GM12874 (cell line): ENCODE data around the gene LYZL1.

Experiments
- TF ChIP-seq, protein P1 (sequence below): IDR thresholded peaks from 2 replicates; pipeline ENCODE4 v1.5.1; 2011; ENCODE audit warnings: low read depth, mild to moderate bottlenecking, control low read depth, low read length, moderate library complexity; ENCODE audit not compliant: insufficient read depth

The LYZL1 gene

DNA sequence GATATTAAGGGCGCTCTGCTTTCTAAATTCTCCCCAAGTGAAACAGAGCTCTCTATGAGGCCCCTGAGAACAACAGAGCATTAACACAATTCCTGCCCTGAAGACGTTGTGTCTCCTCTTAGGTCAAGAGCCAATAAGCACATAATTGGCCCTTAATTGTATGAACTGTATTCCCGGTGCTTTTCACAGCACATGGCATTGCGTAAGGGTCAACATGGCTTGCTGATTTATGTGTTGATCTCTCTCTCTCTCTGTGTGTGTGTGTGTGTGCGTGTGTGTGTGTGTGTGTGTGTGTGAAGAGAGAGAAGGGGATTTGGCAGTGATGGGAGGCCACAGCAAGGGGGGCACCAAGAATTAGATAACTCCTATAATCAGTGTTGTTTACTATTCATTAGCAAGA is 40.5 kb downstream of the LYZL1 start:
- TF ChIP-seq, protein P1, sequence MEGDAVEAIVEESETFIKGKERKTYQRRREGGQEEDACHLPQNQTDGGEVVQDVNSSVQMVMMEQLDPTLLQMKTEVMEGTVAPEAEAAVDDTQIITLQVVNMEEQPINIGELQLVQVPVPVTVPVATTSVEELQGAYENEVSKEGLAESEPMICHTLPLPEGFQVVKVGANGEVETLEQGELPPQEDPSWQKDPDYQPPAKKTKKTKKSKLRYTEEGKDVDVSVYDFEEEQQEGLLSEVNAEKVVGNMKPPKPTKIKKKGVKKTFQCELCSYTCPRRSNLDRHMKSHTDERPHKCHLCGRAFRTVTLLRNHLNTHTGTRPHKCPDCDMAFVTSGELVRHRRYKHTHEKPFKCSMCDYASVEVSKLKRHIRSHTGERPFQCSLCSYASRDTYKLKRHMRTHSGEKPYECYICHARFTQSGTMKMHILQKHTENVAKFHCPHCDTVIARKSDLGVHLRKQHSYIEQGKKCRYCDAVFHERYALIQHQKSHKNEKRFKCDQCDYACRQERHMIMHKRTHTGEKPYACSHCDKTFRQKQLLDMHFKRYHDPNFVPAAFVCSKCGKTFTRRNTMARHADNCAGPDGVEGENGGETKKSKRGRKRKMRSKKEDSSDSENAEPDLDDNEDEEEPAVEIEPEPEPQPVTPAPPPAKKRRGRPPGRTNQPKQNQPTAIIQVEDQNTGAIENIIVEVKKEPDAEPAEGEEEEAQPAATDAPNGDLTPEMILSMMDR: no peak

DNA sequence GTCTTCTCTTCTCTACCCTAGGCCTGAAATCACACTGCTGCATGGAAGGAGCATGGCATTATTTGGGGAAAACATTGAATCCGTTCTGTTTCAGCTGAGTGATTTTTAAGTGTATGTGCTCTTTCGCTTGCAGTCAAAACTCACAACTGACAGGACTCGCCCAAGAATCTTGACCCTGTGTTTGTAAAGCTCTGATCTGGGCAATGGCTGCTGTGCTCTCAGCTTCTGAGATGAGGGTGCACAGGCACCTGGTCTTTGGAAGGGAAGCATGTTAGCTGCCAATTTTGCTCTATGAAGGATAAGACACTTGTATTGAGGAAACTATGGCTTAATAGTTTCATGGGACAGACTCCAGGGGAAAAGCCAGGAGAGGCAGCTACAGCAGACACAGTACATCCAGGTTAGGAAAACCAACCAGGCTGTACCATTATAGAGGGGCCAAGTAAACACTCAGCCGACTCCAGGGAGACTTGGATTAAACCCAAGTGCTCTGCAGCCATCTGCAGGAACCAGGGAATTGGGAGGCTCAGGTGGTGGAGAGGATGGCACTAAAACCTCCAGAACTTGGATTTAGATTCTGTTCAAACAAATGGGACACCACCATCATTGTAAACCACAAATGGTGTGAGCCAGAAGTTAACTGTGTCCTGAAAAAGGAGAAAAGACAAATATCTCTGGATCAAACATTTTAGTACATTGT is 43.3 kb downstream of the LYZL1 start:
- TF ChIP-seq, protein P1: no peak

DNA sequence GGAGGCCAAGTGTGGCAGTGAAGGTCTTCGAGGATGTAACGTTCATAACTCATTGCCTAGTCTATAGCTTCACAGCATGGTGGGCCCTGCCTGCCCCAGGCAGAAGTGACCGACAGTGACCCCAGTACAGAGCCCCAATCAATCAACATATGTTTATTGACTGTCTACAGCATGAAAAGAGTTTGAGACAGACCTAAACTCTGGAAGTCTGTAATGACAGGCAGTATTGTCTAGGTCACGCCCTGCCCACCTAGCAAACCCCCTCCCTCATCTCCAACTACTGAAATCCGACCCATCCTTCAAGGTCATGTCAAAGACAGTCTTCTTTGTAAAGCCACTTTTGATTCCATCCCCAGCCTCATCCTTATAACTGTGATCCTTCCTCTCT is 43.9 kb downstream of the LYZL1 start:
- TF ChIP-seq, protein P1: no peak

DNA sequence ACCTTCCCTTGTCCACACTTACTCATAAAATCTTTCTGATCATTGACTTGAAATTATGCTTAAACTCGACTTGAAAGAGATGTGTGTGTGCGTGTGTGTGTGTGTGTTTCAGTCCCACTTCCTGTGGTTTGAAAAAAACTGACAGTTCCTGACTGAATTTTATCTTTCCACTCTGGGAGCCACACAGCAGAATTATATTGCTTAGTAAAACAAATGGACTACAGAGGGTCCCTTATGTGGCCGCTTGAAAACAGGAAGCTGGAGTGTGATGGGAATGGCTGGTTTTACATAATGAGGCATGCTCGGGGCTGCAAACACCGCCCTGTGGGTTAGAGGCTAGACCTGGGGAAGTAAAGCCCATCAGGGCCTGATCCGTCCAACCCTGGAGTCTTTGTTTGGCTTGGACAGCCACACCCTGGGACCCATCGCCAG is 54.8 kb downstream of the LYZL1 start:
- TF ChIP-seq, protein P1: no peak

DNA sequence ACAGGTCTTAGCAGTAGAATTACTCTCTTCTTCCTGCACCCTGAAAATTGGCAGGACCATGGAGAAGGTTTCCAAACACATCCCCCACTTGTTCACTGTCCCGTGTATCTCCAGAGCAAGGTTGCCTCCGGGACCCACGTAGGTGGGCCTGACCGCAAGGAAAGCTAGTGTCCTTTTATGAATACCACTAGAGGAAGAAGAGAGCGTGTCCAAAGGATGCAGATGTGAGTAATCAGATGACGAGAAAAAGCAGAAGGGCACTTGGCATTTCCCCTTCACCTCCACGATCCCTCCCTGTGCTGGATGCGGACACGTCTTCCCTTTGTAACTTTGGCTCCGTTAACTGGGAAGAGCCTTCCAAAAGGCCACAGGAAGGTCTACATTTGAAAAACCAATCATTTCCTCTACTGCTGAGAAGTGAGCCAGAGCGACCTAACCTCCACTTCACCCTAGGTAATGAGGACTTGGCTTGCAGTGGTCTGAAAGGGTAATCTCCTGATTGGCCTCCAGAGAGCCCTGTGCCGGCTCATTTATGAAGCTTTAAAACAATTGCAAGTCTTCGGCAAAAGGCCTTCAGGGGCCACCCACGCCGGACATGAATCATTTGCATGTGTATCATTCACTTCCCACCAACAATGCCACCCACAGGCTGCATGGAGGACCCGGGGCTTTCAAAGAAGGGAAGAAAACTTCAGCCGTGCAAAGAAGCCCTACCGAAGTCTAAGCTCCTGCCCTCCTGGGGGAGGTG is 55.4 kb downstream of the LYZL1 start:
- TF ChIP-seq, protein P1: no peak

DNA sequence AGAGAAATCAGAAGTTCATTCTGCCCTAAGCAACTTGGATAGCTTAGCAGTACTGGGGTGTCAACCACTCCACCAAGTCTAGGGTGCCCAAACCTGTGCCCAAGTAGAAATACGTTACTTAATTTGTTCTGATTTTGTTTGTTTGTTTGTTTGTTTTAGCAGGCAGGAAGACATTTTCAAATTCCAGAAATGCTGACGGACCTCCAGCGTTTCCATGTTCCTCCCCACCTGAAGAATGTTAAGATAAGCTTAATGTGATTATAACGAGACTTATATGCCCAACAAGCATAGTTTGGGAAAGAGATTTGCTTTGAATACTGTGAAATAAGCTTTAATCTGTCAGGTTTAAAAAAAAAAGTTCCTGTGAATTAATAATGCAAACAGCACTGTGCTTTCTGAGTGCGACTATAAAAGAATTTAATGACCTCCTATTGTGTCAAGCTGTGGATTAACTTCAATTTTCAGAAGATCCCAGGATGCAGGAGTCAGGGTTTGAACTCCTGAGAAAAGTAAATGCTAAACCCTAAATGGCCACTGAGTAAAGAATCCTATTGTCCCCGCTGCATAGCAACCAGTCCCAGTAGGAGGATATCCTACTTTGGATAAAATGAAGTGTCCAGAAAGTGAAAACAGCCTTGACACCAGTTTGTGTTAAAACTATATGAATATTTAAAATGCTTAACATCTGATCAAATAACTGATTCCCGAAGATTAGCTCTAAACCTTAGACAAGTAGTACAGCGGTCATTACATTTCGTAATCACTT is 56.5 kb downstream of the LYZL1 start:
- TF ChIP-seq, protein P1: no peak

DNA sequence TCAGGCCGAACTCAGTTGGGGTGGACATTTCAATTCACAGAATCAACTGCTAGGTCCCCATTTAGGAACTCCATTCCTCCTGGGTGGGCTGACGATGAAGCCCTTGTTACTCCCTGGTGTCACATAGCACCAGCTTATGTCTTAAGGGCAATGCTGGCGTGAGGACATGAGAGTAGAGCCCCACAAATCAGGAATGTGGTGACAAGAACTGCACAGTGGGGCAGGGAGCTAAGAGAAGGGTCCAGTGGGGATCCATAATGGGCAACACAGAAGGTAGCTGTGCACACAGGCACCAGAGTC is 57.0 kb downstream of the LYZL1 start:
- TF ChIP-seq, protein P1: no peak
